Fibroblast of lung (primary cell): ENCODE measurements around the gene LSM11. TPM values are rescaled to one million over a fixed set of nuclear protein-coding genes. Genes with fewer than 3 reads are reported as not detected.
A peak's percentile ranks its signal among the peaks of the same experiment; 100 is the strongest.

Experiments used
- DNase-seq, 2 donors: peaks; one replicate each; pipeline versions ENCODE4 v3.0.0 to v3.0.0-alpha.2; 2010; ENCODE audit warnings: low read depth in 2 of 2
- H2AFZ ChIP-seq: 2 replicates; pipeline ENCODE4 v1.5.1; 2012; ENCODE audit warnings: low read length, control low read depth, inconsistent platforms
- H3K27ac ChIP-seq: 2 replicates; pipeline ENCODE4 v1.5.1; 2011; ENCODE audit warnings: low read length, control low read depth; ENCODE audit not compliant: insufficient read depth
- H3K27me3 ChIP-seq: 2 replicates; pipeline ENCODE4 v1.5.1; 2011; ENCODE audit warnings: mild to moderate bottlenecking, low read length; ENCODE audit not compliant: control insufficient read depth, insufficient read depth
- H3K36me3 ChIP-seq: 2 replicates; pipeline ENCODE4 v1.5.1; 2011; ENCODE audit warnings: low read length; ENCODE audit not compliant: control insufficient read depth, insufficient read depth
- H3K4me1 ChIP-seq: 2 replicates; pipeline ENCODE4 v1.5.1; 2011; ENCODE audit warnings: low read length; ENCODE audit not compliant: control insufficient read depth, insufficient read depth; ENCODE audit errors: extremely low read depth
- H3K4me2 ChIP-seq: 2 replicates; pipeline ENCODE4 v1.5.1; 2011; ENCODE audit warnings: low read length, control low read depth; ENCODE audit not compliant: insufficient read depth; ENCODE audit errors: extremely low read depth
- H3K4me3 ChIP-seq, 4 experiments: fragments of 200-600 bp in 1 of 4; sonication (generic) in 1 of 4; replicated peaks in 1 of 4; 2 replicates each; pipeline ENCODE4 v1.5.1; 2011 to 2016; ENCODE audit warnings: low read length in 4 of 4, low read depth in 3 of 4, mild to moderate bottlenecking in 3 of 4, control low read depth in 2 of 4, inconsistent platforms in 1 of 4, mixed read lengths in 1 of 4; ENCODE audit not compliant: insufficient read depth in 1 of 4; ENCODE audit errors: control extremely low read depth in 1 of 4
- H3K79me2 ChIP-seq: 2 replicates; pipeline ENCODE4 v1.5.1; 2012; ENCODE audit warnings: mild to moderate bottlenecking, low read length, inconsistent platforms; ENCODE audit not compliant: control insufficient read depth, insufficient read depth
- H3K9ac ChIP-seq: 2 replicates; pipeline ENCODE4 v1.5.1; 2011; ENCODE audit warnings: mild to moderate bottlenecking, low read length, control low read depth; ENCODE audit not compliant: insufficient read depth
- H3K9me3 ChIP-seq: 2 replicates; pipeline ENCODE4 v1.5.1; 2012; ENCODE audit warnings: low read depth, low read length; ENCODE audit not compliant: control insufficient read depth, insufficient read depth
- H4K20me1 ChIP-seq: 2 replicates; pipeline ENCODE4 v1.5.1; 2011; ENCODE audit warnings: low read length; ENCODE audit not compliant: control insufficient read depth, insufficient read depth; ENCODE audit errors: extremely low read depth
- CTCF ChIP-seq, 2 donors: IDR thresholded peaks in 1 of 2; conservative IDR thresholded peaks in 1 of 2; 1 replicate in 1 of 2; 2 replicates in 1 of 2; pipeline ENCODE4 v1.5.1; 2011 to 2012; ENCODE audit warnings: low read length in 2 of 2, control low read depth in 1 of 2, inconsistent platforms in 1 of 2, low read depth in 1 of 2, mild to moderate bottlenecking in 1 of 2
- EZH2 ChIP-seq: IDR thresholded peaks from 2 replicates; pipeline ENCODE4 v1.5.1; 2012; ENCODE audit warnings: low read length, control low read depth, mild to moderate bottlenecking; ENCODE audit errors: missing control alignments
- polyA plus RNA-seq, 2 donors: library from polyadenylated mRNA; depleted of rRNA in 1 of 2; stranded (reverse) in 1 of 2; unstranded in 1 of 2; fragments of >200 nt; gene quantifications; 2 replicates each; pipeline ENCODE4 v1.2.1, GENCODE V29; 2011 to 2012; ENCODE audit warnings: missing spikeins in 1 of 2
- total RNA-seq: library from RNA; depleted of rRNA; stranded (reverse); fragments of >200 nt; gene quantifications from 2 replicates; pipeline ENCODE4 v1.2.1, GENCODE V29; 2014

Gene LSM11
- total and polyA plus RNA-seq, 2 donors (not counting 1 experiment from before 2014, with no cell fraction given): 2.1 to 2.5 TPM

DNA sequence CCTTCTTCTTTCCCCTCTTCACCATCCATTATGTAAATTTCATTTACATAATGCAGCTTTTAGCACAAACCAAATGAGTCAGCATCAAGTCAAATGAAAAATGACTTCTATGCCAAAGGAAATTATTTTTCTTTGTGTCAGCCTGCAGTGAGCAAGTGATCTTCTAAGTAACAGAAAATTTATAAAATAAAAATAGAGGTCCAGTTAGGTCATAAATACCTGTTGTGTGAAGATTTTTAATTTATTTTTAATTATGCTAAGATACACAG is 29.0 kb upstream of the LSM11 start:
- no peak overlapping the region for H3K4me2 ChIP-seq
- TF ChIP-seq EZH2: no peak
- no peak for TF ChIP-seq CTCF (conservative IDR thresholded peaks at IDR 0.05 in 1 of 2, IDR thresholded peaks at IDR 0.05 in 1 of 2; ENCODE audit: low read depth in 1 of 2, low read length in 2 of 2)
- peaks cover 4% of the 10 kb centered on the region for H3K4me1 ChIP-seq
- DNase-seq: peak in 1 of 2 donors; percentile 64
- H3K9me3 ChIP-seq: no peaks in the 10 kb centered on the region
- H3K27me3 ChIP-seq: no peaks in the 10 kb centered on the region
- H3K36me3 ChIP-seq: no peaks in the 10 kb centered on the region
- no peak overlapping the region for H3K4me3 ChIP-seq
- H3K79me2 ChIP-seq: no peaks in the 10 kb centered on the region
- H2AFZ ChIP-seq: no peak overlapping the region
- no peaks in the 10 kb centered on the region for H4K20me1 ChIP-seq
- H3K9ac ChIP-seq: no peak overlapping the region
- H3K27ac ChIP-seq: no peak overlapping the region

- Histone ChIP-seq H3K4me1 (no peaks in the 10 kb centered on the region), H3K4me2 (peak overlapping the region; percentile 34), H2AFZ (peak overlapping the region; percentile 59), H3K36me3 (no peaks in the 10 kb centered on the region), H3K9me3 (no peaks in the 10 kb centered on the region), H4K20me1 (no peaks in the 10 kb centered on the region), H3K27me3 (no peaks in the 10 kb centered on the region), H3K27ac (no peak overlapping the region), H3K4me3 (no peak overlapping the region), H3K9ac (no peak overlapping the region), H3K79me2 (no peaks in the 10 kb centered on the region)
- TF ChIP-seq CTCF (conservative IDR thresholded peaks at IDR 0.05 in 1 of 2, IDR thresholded peaks at IDR 0.05 in 1 of 2; ENCODE audit: low read depth in 1 of 2, low read length in 2 of 2) (peak; percentile 62 to 63), EZH2 (no peak)
- DNase-seq: peak; percentile 68 to 83
Measured at GRCh38 chr5:157718519-157718918, 25.0 kb upstream of the LSM11 start.

GRCh38 chr5:157719245-157719644 is 24.3 kb upstream of the LSM11 start:
- TF ChIP-seq EZH2 (no peak), CTCF (conservative IDR thresholded peaks at IDR 0.05 in 1 of 2, IDR thresholded peaks at IDR 0.05 in 1 of 2; ENCODE audit: low read depth in 1 of 2, low read length in 2 of 2) (no peak)
- H3K27me3 ChIP-seq: no peaks in the 10 kb centered on the region
- no peaks in the 10 kb centered on the region for H4K20me1 ChIP-seq
- H3K9ac ChIP-seq: no peak overlapping the region
- H3K4me1 ChIP-seq: no peaks in the 10 kb centered on the region
- H3K27ac ChIP-seq: no peak overlapping the region
- H3K4me3 ChIP-seq: no peak overlapping the region
- DNase-seq: no peak
- no peaks in the 10 kb centered on the region for H3K9me3 ChIP-seq
- H2AFZ ChIP-seq: no peak overlapping the region
- H3K4me2 ChIP-seq: no peak overlapping the region
- no peaks in the 10 kb centered on the region for H3K36me3 ChIP-seq
- H3K79me2 ChIP-seq: no peaks in the 10 kb centered on the region
